NOMO-1 treated with dmso at 0.1 percent for 144 hours (cell line): ENCODE data around the gene NSMCE1.
A peak's percentile ranks its signal among the peaks of the same experiment; 100 is the strongest.
"Not testable (repeated sequence)": the region's sequence is repeated elsewhere in the genome, so short reads cannot be mapped to it uniquely, and the experiment has no call there.

Experiments used
- DNase-seq: peaks from one replicate; lab custom pipeline; 2025; ENCODE audit not compliant: unreplicated experiment; lab: John Stamatoyannopoulos, UW

NSMCE1 gene

DNA sequence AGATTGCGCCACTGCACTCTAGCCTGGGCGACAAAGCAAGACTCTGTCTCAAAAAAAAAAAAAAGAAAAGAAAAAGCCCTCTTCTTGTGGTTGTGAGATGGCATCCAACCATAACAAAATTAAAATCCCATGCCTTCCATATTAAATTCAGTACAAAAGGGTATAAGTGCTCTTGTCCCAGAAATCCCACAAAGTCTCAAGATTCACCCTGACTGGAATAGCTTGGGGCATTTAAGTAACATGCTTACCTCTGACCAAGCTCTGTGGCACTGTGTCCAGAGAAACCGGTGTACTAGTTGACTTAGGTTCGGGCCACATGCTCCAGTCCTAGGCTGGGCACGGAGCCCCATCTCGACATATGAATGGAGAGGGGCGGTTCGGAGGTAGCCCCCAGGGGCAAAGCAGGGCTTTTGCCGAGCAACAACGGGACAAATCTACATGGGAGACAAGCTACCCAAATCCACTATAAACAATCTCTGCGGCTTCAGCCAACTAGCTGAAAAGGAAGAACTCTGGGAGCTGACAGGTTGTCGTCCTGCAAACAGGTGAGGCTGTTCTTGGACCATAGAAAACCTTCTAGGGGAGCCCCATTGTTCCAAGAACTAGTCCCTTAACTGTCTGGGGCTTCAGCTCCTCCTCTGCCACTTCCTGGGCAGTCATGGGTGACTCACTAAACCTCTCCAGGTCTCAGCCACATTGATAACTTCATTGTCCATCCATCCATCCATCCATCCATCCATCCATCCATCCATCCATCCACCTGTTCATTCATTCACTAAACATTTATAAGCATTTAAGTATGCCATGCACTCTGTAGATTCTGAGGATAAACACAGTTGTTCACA lies 34.9 kb upstream of the NSMCE1 start:
- DNase-seq: no peak

DNA sequence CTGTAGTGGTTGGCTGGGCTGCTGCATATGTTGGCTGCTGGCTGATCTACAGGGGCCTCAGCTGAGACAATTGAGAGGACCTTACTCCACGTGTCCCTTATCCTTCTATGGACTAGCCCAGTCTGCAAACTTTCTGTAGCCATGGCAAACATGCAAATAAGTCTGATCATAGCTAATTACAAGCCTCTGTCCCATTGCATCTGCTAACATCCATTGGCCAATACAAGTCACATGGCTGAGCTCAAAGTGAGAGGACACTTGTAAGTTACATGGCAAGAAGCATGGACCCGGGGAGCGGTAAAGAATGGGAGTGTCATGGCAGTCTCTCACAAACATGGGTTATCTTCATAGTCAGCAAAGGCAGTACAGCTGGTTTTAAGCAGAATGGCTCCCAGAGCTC lies 33.6 kb upstream of the NSMCE1 start:
- DNase-seq: no peak

DNA sequence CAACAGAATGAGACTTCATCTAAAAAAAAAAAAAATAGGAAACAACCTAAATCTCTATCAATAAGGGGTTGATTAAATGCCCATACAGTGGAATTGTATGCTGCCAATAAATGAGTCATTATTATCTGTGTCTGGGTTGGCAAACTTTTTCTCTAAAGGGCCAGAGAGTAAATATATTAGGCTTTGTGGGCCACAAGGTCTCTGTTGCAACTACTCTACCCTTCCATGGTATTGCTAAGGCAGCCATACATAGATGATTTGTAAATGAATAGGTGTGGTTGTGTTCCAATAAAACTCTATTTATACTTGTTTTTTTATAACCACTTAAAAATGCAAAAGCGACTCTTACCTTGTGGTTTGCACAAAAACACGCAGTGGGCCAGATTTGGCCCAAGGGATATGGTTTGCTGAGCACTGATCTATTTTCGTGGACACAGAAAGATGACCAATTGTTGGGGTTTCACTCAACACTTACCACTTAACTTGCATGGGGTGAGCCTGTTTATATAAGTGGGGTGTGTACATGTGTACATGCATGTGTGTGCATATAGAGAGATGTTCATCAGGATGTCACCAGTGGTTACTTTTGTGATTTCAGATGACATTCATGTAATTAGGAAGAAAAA lies 32.8 kb upstream of the NSMCE1 start:
- DNase-seq: no peak

DNA sequence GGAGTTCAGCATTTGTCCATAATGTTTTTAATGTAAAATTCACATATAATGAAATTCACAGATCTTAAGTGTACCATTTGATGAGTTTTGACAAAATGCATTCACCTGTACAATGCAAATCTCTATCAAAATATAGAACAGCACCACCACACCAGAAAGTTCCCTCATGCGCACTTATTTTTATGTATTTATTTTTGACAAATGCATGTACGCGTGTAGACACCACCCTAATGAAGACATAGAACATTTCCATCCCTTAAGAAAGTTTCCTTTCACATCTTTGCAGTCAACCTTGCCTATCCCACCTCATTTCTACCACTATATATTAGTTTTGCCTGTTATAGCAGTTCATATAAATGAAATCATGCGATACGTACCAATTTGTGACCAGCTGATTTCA lies 29.6 kb upstream of the NSMCE1 start:
- DNase-seq: no peak

DNA sequence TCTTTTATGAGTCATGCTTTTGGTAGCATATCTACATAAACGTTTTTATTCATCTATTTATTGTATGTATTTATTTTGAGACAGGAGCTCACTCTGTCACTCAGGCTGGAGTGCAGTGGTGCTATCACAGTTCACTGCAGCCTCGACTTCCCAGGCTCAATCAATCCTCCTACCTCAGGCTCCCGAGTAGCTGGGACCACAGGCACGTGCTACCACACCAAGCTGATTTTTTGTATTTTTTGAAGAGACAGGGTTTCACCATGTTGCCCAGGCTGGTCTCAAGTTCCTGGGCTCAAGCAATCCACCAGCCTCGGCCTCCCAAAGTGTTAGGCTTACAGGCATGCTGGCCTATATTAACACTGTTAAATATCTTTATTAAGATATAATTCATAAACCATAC lies 24.8 kb upstream of the NSMCE1 start:
- DNase-seq: no peak

DNA sequence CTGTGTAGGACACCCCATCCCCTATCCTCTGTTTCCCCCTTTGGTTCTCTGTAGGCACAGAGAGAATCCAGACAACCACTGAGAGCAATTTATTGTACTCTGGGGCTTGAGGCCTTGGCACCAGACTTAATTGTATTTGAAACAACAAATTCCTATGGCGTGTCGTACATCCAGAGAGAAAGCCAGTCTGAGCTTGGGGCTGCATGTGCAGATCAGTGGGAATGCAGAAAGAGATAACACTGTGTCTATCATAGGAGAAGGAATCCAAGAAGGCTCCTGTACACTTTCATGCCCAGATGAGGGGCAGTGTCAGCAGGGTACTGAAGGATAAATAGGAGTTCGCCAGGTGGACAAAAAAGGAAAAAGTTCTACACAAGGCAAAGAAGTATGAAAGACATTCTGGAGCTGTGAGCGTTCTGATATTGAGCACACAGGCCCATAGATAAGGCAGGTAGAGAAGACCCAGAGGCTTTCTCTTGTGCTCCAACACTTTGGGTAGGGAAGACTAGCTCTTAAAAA lies 23.2 kb upstream of the NSMCE1 start:
- no peak for DNase-seq

DNA sequence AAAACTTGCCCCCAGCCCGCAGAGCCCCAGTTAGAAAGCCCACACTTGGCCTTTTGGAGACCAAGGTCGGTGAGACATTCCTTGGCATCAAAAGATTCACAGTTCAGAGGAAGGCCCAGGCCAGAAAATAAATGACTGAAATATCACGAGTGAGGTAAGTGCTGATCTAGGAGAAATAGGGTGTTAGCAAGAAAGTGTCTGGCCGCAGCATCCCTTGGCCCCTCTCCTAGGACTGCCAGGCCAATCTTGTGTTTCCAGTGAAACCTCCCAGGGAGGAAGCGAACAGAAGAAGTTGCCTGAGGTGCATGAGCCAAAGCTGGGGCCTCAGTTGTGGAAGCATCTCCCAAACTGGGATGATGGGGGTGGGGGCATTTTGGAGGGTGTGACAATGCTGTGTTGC lies 22.5 kb upstream of the NSMCE1 start:
- DNase-seq: no peak

DNA sequence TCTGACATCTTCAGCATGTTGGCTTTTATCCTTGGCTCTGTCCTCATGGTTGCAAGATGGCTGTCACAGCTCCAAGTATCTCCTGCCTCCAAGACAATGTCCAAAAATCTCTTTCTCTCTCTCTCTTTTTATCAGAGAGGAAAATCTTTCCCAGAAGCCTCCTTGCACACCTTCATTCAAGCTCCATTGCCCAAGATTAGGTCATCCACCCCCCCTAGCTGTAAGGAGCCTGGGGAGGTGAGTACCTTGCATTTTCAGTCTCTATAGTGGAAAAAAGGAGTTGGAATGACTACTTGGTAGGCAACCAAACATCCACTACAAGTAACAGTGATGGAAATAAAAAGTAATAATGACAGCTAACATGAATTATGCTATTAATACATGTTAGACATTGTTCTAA lies 22.0 kb upstream of the NSMCE1 start:
- DNase-seq: no peak

DNA sequence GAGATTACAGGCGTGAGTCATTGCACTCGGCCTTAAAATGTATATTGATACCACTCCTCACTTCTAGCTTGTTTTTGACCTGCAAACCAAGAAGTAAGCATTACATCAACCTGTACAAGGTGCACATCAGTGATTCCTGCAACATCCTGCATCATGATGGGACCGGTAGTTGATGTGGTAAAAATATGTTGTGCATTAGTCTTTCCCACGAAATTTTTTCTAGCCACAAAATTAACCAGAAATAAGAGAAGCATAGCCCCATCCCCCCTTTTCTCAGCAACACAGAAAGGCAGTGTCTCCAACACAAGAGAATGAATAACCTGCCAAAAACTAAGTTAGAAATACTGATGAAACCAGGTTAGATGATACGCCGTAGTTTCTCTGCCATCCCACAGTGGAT lies 21.1 kb upstream of the NSMCE1 start:
- DNase-seq: no peak

DNA sequence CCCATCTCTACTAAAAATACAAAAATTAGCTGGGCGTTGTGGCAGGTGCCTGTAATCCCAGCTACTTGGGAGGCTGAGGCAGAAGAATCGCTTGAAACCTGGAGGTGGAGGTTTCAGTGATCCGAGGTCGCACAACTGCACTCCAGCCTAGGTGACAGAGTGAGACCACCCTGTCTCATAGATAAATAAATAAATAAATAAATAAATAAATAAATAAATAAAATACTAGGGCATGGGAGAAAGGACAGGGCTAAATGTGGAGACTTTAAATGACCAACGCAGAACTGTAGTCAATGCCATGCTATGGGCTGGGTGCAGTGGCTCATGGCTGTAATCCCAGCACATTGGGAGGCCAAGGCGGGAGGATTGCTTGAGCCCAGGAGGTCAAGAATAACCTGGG lies 19.7 kb upstream of the NSMCE1 start:
- DNase-seq: not testable (repeated sequence)

DNA sequence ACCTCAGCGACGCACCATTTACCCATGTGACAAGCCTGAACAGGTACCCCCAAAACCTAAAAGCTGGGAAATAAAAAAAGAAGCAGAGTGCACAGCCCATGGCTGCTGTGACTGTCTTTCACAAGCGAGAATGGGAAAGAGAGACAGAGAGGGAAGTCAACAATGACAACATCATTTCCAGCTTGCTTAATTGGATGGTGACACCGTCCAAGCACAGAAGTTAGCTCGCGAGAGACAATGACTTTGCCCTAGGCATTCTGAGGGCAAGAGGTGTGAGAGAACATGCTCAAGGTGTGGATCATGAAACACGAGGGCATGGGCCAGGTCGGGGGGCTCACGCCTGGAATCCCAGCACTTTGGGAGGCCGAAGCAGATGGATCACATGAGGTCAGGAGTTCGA lies 19.3 kb upstream of the NSMCE1 start:
- DNase-seq: peak; percentile 39

DNA sequence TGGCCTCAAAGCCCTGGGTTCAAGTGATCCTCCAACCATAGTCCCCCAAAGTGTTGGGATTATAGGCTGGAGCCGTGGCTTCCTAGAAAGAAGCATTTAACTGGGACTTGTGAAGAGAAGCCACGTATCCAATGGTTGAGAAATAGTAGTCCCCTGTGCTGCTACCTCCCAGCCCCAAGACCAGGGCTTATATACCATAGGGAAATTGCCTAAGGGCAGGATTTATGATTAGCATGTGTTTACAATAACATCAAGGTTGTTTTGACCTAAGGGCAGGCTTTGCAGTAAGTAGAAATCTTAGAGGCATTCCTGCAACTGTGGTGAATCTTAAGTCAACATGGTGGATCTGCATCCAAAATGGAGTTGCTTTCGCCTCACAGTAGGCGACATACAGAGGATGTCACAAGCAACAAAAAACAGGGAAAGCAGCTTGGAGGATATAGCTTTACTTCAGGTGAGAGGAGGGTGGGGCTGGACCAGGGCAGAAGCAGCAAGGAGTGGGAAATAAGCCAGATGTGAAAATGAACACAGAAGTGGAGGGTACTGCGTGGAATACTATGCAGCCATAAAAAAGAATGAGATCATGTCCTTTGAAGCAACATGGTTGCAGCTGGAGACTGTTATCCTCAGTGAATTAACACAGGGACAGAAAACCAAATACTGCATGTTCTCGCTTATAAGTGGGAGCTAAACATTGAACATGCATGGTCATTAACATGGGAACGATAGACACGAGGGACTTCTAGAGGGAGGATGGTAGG lies 18.7 kb upstream of the NSMCE1 start:
- no peak for DNase-seq

DNA sequence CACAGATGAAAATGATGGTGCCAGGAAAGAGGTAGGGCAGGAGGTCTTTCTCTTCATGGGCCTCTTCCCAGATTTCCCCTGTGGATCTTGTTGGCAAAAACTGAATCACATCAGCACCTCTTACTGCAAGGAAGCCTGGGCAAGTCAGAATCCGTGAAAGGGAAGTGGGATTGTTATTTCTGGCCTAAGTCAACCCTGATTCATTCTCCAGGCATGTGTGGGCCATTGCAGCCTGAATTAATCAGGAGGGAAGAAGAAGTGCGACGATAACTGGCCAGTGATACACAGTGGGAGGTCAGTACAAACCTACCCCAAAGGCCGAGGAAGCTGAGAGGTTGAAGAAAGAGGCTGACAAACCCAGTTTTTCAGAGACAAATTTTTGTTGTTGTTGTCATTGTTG lies 17.9 kb upstream of the NSMCE1 start:
- peak; percentile 32 for DNase-seq

DNA sequence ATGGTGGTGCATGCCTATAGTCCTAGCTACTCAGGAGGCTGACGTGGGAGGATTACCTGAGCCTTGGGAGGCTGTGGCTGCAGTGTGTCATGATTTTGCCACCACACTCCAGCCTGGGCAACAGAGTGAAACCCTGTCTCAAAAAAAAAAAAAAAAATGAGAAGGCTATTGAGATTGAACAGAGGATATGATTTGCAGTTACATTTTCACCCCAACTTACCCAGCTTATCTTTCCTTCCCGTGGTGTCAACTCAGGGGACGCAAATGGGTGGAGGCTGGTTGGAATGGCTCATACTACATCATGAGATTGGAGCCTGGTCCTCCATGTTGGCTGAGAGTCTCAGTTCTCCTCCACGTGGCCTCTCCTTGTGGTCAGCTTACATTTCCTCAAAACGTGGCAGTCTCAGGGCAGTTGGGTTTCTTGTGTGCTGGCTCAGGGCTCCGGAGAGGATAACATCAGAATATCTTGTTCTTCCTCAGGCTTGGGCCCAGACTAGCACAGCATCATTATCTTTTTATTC lies 17.2 kb upstream of the NSMCE1 start:
- peak; percentile 23 for DNase-seq

DNA sequence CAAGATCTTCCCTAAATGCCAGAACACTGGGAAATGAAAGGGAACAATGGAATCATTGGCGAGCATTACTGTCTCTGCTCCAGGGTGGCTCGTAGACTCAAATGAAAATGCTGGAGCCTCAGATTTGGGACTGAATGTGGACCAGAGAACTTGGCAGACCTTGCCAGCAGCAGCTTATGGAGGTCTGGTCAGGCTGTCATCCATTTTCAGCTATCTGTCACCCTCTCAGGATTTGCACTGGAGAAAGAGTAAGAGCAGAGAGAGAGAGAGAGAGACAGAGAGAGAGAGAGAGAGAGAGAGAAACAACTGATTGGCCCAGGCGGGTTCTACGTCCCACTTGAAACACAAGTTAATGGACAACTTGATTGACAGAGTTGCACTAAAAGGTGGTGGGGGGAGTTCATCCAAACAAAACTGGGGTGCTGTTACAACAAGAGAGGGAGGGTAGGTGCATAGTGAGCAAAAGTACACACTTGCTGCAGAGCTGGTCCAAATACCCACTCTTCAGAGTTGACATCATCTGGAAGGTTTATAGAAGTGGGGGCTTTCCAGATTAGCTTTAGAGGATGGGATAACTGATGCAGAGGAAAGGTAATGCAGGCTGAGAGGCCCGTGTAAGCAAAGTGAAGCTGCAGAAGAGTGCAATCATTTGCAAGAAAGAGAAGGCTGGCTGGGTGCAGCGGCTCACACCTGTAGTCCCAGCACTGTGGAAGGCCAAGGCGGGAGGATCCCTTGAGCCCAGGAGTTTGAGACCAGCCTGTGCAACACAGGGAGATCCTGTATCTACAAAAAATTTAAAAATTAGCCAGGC lies 16.5 kb upstream of the NSMCE1 start:
- DNase-seq: no peak

DNA sequence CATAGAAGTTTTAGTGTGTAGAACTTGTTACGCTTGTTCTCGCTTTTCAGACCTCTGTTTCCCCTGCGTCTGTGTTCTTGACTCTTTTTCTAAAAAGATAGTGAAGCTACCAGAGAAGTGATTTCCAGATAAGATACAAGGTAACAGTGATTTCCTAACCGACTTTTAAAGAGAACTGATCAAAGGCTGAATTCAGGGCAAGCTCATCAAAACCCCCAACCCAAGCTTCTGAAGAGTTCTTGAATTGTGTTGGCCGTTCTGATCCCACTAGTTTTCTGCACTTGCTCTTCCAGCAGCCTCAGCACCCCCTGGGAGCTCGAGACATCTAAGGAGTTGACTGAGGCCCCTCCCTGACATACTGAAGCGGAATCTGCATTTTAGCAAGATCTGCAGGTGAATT lies 12.7 kb upstream of the NSMCE1 start:
- no peak for DNase-seq

DNA sequence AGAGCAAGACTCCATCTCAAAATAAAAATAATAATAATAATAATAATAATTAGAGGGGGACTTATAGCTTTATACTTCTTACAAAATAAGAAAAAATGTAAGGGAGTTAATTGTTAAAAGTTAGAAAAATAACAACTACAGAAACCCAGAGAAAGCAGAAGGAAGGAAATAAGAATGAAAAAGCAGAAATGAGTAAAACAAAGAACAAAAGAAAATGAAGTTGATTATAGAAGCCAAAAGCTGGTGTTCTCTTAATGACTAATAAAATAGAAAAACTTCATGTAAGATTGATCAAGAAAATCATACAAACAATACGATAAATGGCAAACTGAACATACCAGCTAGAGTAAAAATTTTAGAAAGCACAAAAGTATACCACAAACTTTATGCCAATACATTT lies 6.8 kb upstream of the NSMCE1 start:
- no peak for DNase-seq

DNA sequence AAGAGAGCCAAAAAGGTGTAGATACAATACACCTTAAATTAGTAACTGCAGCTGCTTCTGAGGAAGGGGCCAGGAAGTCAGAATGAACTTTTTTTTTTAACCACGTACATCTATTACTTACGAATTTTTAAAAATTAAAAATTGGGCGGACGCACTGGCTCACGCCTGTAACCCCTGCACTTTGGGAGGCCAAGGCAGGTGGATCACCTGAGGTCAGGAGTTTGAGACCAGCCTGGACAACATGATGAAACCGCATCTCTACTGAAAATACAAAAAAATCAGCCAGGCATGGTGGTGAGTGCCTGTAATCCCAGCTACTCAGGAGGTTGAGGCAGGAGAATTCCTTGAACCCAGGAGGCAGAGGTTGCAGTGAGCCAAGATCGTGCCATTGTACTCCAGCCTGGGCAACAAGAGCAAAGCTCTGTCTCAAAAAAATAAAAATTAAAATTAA lies 5.9 kb upstream of the NSMCE1 start:
- DNase-seq: not testable (repeated sequence)

DNA sequence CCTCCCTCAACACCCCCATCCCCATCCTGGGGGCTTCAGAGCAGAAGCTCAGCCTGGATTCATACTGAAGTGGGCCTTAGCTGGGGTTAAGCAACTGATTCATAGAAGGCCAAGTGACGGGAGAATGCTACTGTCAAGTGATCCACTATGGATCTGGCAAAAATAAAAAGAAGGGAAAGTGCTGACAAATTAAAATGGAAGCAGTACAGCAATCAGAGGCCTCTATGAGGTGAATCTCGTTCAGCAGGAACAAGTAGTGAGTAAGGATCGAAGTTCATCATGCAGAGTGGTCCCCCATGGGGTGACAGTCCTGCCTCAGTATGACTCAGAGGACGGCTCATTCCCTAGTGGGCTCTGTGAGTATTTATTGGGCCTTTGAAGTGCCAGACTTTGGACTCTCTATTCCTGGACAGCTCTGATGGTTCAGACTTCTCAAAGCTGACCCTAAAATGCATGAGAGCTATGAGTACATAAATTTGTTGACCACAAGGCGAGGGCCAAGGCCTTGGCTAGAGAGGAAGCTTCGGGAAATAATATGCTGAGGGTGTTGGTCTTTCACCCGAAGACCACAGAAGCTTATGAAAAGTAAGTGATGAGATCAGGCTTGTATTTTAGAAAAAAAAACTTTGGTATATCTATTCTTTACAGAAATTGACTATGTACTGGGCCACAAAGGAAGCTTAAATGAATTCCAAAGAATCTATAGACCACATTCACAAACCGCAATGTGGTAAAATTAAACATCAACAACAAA lies 5.3 kb upstream of the NSMCE1 start:
- no peak for DNase-seq

DNA sequence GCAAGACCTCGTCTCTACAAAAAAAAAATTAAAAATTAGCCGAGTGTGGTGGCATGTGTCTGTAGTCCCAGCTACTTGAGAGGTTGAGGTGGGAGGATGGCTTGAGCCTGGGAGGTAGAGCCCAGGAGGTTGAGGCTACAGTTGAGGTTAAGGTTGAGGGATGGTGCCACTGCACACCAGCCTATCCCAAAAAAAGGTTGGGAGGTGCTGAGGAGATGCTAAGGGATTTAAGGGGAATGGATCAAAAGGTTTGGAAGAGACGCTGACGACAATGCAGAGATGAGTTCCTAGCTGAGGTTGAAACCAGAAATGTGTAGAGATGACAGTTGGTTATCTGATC lies 4.7 kb upstream of the NSMCE1 start:
- no peak for DNase-seq
